HFF-Myc (cell line): ENCODE results near the gene SCNN1A.

ENCODE experiments used
- DNase-seq: peaks from one replicate; pipeline ENCODE4 v3.0.0-alpha.2; 2011; ENCODE audit warnings: low read depth; ENCODE audit errors: extremely low read depth
- H3K4me3 ChIP-seq: replicated peaks from 2 replicates; pipeline ENCODE4 v1.5.1; 2011; ENCODE audit warnings: low read depth, mild to moderate bottlenecking, control low read depth, low read length
- CTCF ChIP-seq: IDR thresholded peaks from 2 replicates; pipeline ENCODE4 v1.5.1; 2012; ENCODE audit warnings: mild to moderate bottlenecking, low read depth, low read length, control low read depth; ENCODE audit errors: missing control alignments

Gene SCNN1A

GRCh38 chr12:6354495-6355393 lies 20.6 kb downstream of the SCNN1A start:
- TF ChIP-seq CTCF = no peak
- no peak for DNase-seq

GRCh38 chr12:6352193-6353173 lies 22.9 kb downstream of the SCNN1A start:
- no peak for DNase-seq
- no peak for TF ChIP-seq CTCF
- H3K4me3 ChIP-seq = no peak overlapping the region

More at GRCh38 chr12:6354495-6355393, 20.6 kb downstream of the SCNN1A start:
- no peak overlapping the region for H3K4me3 ChIP-seq

GRCh38 chr12:6351622-6352021 lies 23.7 kb downstream of the SCNN1A start:
- TF ChIP-seq CTCF = no peak

GRCh38 chr12:6347367-6348338 lies 27.7 kb downstream of the SCNN1A start:
- no peak for TF ChIP-seq CTCF
- no peak for DNase-seq
- no peak overlapping the region for H3K4me3 ChIP-seq

More at GRCh38 chr12:6351622-6352021, 23.7 kb downstream of the SCNN1A start:
- no peak for DNase-seq
- H3K4me3 ChIP-seq = no peak overlapping the region

GRCh38 chr12:6346942-6347341 lies 28.4 kb downstream of the SCNN1A start:
- no peak overlapping the region for H3K4me3 ChIP-seq
- no peak for TF ChIP-seq CTCF

More at GRCh38 chr12:6346942-6347341, 28.4 kb downstream of the SCNN1A start:
- DNase-seq = no peak
